Measurements from ENCODE around the gene KCNH1.

Gene KCNH1

DNA sequence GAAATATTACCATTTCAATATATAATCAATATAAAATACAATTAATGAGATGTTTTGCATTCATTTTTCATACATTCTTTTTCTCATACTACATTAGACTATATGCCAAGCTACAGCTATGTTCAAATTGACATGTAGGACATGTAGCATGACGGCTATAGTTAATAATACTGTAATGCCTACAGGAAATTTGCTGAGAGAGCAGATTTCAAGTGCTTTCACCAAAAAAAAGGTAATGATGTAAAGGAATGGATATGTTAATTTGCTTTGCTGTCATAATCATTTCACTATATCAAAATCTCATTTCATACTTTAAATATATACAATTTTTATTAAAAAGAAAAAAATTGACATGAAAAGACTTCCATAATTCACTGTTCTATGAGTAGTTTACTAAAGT, 215.1 kb downstream of the KCNH1 start:
- DNase-seq: no peak

DNA sequence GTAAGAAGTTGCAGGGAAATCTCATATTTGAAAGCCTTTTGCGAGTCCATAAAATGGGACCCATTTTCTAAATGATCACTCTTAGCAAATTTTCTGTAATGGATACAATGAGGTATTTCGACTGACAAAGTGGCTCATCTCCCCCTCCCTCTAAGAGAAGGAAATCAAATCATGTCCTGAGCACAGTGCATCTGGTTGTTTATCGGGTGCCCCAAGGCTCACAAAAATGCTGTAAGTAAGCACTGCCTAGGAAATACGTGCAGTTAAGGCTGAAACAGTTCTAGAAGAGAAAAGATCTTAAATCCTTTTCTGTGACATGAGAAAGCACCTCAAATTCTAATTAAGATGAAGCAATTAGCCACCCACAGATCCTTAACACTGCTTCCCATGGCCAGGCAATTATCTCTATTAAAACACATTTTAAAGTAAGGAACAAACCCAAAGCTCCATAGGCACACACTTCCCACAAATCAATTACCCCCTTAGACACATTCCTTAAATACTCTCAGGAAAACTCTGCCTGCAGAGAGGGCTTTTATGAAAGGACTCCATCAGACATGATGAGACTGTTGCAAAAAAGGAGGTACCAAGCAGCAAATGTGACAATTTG, 216.3 kb downstream of the KCNH1 start:
- no peak for DNase-seq

DNA sequence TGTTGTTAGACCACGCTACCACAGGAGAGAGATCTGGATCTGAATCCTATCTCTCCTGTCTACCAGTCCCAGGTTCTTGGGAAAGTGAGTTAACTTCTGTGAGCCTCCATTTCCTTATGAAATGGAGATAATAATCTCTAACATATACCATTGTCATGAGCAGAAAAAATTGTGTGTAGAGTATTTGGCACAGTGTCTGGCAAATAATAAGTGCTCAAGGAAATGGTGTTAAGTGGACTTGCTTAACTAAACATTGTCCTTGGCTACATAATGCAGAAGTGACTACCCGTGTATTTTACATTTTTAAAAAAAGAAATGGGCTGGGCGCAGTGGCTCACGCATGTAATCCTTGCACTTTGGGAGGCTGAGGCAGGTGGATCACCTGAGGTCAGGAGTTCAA, 217.4 kb downstream of the KCNH1 start:
- no peak for DNase-seq

GRCh38 chr1:210915890-210916507, 217.9 kb downstream of the KCNH1 start:
- DNase-seq: no peak

DNA sequence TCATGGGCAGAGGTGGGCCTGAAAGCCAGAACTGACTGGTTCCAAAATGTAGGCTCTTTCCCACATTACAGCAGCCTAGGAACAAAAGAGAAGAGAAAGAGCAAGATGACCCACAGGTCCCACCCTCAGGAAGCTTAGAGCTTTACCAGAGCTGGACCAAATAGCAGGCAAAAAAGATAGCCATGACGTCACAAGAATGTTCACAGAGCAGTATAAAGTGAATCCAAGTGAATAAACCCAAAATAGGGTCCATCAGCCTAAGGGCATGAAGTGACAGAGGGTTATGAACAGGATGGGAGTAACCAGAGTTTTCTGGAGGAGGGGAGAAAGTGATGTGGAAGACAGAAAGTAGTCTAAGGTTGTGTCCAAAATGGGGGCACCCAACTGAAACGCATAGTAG, 221.2 kb downstream of the KCNH1 start:
- DNase-seq: no peak

- no peak for DNase-seq
Observed at GRCh38 chr1:210910020-210910575, 223.8 kb downstream of the KCNH1 start.

- no peak for DNase-seq
Observed at GRCh38 chr1:210908791-210909190, 225.2 kb downstream of the KCNH1 start.

- no peak for DNase-seq
Observed at GRCh38 chr1:210908257-210908656, 225.7 kb downstream of the KCNH1 start.

DNA sequence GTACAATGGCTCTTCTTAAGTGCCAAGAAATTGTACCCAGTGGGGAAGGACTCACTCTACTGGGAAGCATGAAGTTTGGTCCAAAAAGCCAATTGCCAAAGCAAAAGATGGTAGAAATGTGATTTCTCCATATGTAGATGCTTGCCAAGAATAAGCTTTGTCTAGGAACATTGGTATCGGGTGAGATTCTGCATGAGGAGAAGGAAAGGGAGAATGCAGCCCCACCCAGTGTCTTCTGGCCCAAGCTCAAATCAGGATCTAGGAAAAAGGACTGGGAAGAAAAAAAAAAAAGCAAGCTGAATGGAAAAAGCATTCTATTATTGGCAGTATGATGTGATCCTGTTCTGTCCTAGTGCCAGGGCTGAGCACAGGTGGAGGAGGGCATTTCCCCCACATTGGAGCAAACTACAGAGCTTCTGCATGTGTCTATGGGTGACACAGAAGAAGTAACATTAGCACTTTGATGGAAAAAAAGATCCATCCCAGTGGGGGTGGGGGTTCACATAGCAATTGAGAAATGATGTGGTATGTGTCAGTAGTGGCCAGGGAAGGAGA, 226.6 kb downstream of the KCNH1 start:
- no peak for DNase-seq

- no peak for DNase-seq
Observed at GRCh38 chr1:210905944-210906453, 227.9 kb downstream of the KCNH1 start.

- no peak for DNase-seq
Observed at GRCh38 chr1:210905365-210905904, 228.5 kb downstream of the KCNH1 start.

DNA sequence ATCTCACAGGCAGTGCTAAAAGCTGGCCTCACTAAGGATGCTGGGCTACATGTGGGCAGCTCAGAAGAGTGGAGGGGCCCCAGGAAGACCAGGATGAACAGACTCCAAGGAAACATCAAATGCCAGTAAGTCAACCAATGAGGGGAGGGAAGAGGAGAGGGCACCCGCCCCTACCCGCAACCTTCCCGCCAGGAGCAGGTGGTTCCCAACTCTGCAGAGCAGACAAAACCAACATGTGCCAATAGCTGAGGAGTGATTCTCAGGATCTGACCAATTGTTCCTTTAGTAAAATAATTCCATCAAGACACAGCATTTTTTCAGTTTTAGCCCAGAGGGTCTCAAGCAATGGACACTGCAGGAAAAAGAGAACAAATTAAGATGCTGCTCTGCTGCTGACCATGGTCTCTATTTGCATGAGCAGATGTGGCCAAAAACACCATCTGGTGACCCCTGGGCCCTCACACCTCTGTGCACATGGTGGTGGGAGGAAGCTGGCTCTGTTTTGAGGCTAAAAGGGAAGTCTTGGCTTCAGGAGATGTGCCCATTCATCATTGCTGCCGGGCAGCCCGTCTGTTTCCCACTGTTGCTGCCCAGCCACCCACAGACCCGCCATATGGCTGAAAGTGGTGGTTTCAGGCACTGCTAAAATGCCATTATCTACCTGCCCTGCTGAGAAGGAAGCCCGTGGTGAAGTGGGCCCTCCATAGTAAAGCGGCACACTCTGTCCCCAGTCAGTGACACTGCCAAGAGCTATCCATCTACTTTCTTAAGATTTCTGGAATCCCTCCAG, 231.8 kb downstream of the KCNH1 start:
- DNase-seq: no peak

GRCh38 chr1:210900820-210901219, 233.1 kb downstream of the KCNH1 start:
- DNase-seq: no peak

DNA sequence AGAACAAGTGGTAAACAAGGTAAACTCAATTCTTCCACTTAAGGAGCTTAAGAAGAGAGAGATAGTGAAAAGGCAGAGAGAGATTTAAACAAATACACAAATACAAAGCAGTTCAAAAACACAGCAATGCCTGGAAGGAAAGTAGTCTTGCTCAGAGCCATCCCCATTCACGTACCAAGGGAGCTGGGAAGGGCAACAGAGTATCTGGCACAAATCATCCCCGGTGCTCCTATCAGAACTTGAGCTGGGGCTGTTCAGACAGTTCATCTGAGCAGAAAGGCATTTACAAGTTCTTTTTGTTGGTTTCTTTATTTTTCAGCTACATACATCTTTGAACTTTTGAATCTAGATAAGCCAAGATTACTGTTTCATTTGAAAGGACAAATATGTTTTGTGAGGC, 233.9 kb downstream of the KCNH1 start:
- no peak for DNase-seq

GRCh38 chr1:210899676-210900075, 234.3 kb downstream of the KCNH1 start:
- DNase-seq: no peak

DNA sequence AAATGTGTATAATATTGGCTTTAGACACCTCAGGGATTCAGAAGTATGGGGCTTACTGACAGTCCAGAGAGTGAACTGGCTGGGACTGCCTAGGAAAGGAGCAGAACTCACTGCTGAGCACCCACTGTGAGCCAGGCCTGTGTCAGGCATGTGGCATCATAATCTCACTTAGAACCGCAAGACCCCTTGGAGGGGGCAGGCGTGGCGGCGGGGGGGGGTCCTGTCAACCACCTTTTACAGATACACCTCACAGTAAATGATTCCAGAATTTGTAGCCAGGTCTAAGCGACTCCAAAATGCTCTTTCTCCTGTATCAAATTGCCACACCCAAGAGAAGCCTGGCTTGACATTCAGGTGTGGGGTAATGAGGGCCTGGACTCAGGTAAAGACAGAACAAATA, 235.5 kb downstream of the KCNH1 start:
- DNase-seq: no peak

GRCh38 chr1:210883821-210884220, 250.1 kb downstream of the KCNH1 start:
- no peak for DNase-seq

DNA sequence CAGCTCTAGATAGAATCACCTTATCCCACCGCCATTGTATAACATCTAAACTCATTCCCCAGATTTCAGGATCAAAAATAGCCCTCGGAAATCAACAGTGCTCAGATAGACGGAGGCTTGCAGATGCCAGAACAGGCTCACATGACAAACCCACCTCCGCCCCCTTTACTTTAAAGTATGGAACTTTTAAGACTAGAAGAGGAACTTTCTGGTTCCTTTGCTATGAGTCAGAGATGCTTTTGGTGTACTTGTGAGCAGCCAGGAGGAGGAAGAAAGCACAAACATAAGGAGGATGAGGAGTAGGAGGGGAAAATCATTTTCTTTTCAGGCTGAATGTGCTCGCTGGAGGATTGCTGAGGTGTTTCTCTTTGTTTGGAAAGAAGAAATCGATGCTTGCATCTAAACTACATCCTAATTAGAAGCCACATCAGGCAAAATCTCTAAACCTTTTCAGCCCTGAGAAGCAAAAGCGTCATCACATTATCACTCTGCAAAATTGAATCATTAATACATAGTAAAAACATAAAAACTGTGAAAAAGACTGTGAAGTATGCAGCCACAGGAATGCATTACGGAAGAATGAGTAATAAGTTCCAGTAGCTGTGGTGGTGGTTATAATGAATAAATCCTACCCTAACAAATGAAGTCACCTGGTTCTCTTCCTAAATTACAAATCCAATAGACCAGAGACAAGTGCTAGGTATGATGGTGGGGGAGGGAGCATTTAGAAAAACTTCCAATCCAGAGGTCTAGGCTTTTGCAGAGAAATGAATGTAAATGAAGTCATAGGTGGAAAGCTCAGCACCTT, 251.3 kb downstream of the KCNH1 start:
- no peak for DNase-seq

DNA sequence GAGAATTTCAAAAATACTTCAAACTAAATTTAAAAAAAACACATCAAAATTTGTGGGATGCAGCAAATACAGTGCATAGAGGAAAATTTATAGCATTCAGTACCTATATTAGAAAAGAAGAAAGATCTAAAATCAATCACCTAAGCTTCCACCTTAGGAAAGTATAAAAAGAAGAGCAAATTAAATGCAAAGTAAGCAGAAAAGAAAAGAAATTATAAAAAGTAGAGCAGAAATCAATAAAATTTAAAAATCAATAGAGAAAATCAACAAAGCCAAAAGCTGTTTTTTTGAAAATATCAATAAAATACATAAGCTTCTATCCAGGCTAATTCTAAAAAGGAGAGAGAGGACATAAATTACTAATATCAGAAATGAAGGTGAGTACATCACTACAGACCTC, 255.4 kb downstream of the KCNH1 start:
- DNase-seq: no peak

- no peak for DNase-seq
Observed at GRCh38 chr1:210876275-210876674, 257.7 kb downstream of the KCNH1 start.

- DNase-seq: no peak
Observed at GRCh38 chr1:210866532-210866931, 267.4 kb downstream of the KCNH1 start.

- no peak for DNase-seq
Observed at GRCh38 chr1:210857705-210858104, 276.2 kb downstream of the KCNH1 start.

Data from CD4-positive, alpha-beta T cell treated with Interleukin-17A for 1 hour (primary cell).